ENCODE measurements around the gene CDK18. TPM values are rescaled to one million over a fixed set of nuclear protein-coding genes. Genes with fewer than 3 reads are reported as not detected.

Gene CDK18
- total and polyA plus RNA-seq, 9 of the 15 experiments (the other 6 are each of a cell fraction or from before 2014, with no cell fraction given): 0.05 to 0.69 (median 0.17) TPM; not detected in 2

- ATAC-seq (peak; percentile 39), DNase-seq (ENCODE audit: extremely low read depth in 1 of 4, low spot score in 3 of 4) (no peak), FAIRE-seq (no peak)
- 9% methylated on average over 13 of the region's 13 CpGs for WGBS (ENCODE audit: insufficient coverage, low coverage, missing lambda C conversion rate)
- Histone ChIP-seq H3K9me3 (replicated peaks; ENCODE audit: control insufficient read depth, insufficient read depth, low read depth, low read length) (no peaks in the 10 kb centered on the region), H3K27me3 (ENCODE audit: control insufficient read depth in 2 of 2, insufficient read depth in 2 of 2, low read length in 2 of 2) (peaks cover 14 to 42% of the 10 kb centered on the region in 2 experiments), H2AFZ (ENCODE audit: low read depth, low read length) (no peak overlapping the region), H3K9ac (ENCODE audit: insufficient read depth in 1 of 2, low read depth in 2 of 2, low read length in 2 of 2) (no peak overlapping the region), H4K20me1 (replicated peaks; ENCODE audit: control insufficient read depth, insufficient read depth, low read length) (0 out of 2 replicates have a peak, but pooled peaks cover 6% of the 10 kb centered on the region), H3K27ac (ENCODE audit: extremely low read depth, low read depth, low read length) (no peak overlapping the region), H3K36me3 (ENCODE audit: control insufficient read depth, insufficient read depth, low read length) (no peaks in the 10 kb centered on the region), H3K4me3 (no peak overlapping the region), H3K4me2 (ENCODE audit: insufficient read depth, low read length) (no peak overlapping the region), H3K4me1 (replicated peaks in 1 of 2; ENCODE audit: control insufficient read depth in 2 of 2, insufficient read depth in 2 of 2, low read length in 2 of 2) (peaks cover 0 to 5% of the 10 kb centered on the region in 2 experiments; a peak in 2 of 5 replicates), H3K79me2 (ENCODE audit: control insufficient read depth, insufficient read depth, low read length) (no peaks in the 10 kb centered on the region), H3K9me1 (ENCODE audit: control insufficient read depth, insufficient read depth, low read length) (no peaks in the 10 kb centered on the region)
- in situ Hi-C loops (cut with MboI) (no loop called here), intact Hi-C loops (cut with micrococcal nuclease) (no loop called here)
- ChIA-PET CTCF (ENCODE audit: low intra/inter-chr PET ratio) (no interaction called here), POLR2A (interaction anchor here (0.6 to 0.7 kb wide), 2 partner anchors 23 to 96 kb away, joined by 3 read pairs; no protein-coding TSS in a partner anchor)
- no TSS peak for BruUV-seq (replicated peaks)
- TF ChIP-seq POU5F1 (IDR thresholded peaks at IDR 0.05; ENCODE audit: borderline replicate concordance, low read depth, low read length, partially characterized antibody) (no peak), RBM34 (IDR thresholded peaks at IDR 0.05; ENCODE audit: borderline replicate concordance, insufficient read depth, low read length) (no peak), NR2C2 (CRISPR knock-in tag; IDR thresholded peaks at IDR 0.05) (no peak), NR2C2 (tag; IDR thresholded peaks at IDR 0.05) (peak; percentile 54; the same call in 1 of the 2 replicates), ELK1 (CRISPR knock-in tag; IDR thresholded peaks at IDR 0.05) (no peak), TARDBP (IDR thresholded peaks at IDR 0.05) (no peak), ZNF395 (CRISPR knock-in tag; IDR thresholded peaks at IDR 0.05) (no peak), ZNF311 (CRISPR knock-in tag; IDR thresholded peaks at IDR 0.05) (no peak), SP2 (IDR thresholded peaks at IDR 0.05; ENCODE audit: extremely low read depth, low read depth, low read length, poor library complexity, severe bottlenecking) (no peak), GATAD2B (IDR thresholded peaks at IDR 0.05; ENCODE audit: borderline replicate concordance) (no peak), ATF7 (IDR thresholded peaks at IDR 0.05) (0 out of 2 replicates have a peak, but pooled peaks have one; percentile 25), ARID1B (IDR thresholded peaks at IDR 0.05) (no peak), MEIS2 (IDR thresholded peaks at IDR 0.05; ENCODE audit: partially characterized antibody) (peak; percentile 29), HMBOX1 (IDR thresholded peaks at IDR 0.05) (no peak), PKNOX1 (IDR thresholded peaks at IDR 0.05) (0 out of 2 replicates have a peak, but pooled peaks have one; percentile 17)
These were observed 7.9 kb downstream of the CDK18 start for GRCh38 chr1:205512059-205513045.
